PC-9 (cell line): ENCODE measurements around the gene RSF1. TPM values are rescaled to one million over a fixed set of nuclear protein-coding genes. Genes with fewer than 3 reads are reported as not detected.

ENCODE experiments used
- BruUV-seq: library from RNA; stranded (reverse); fragments of 400-500 nt; replicated peaks from 2 replicates; lab custom pipeline; 2021; lab: Mats Ljungman, UMichigan
- CTCF ChIA-PET: fragments of 300-600 bp; sonication (Branson Sonifier 250); formaldehyde crosslinking; loops from one replicate; lab custom pipeline; 2022; ENCODE audit warnings: antibody characterized with exemption; lab: Charles Lee
- POLR2A ChIA-PET: fragments of 300-600 bp; sonication (Branson Sonifier 250); formaldehyde crosslinking; loops from one replicate; lab custom pipeline; 2022; ENCODE audit warnings: antibody characterized with exemption; ENCODE audit not compliant: unreplicated experiment; lab: Charles Lee
- DNase-seq, 2 experiments: peaks; one replicate each; pipeline versions ENCODE4 v3.0.0 to v3.0.0-alpha.2; 2015 to 2022; ENCODE audit warnings: mixed read lengths in 1 of 2
- H2AFZ ChIP-seq: fragments of 200-600 bp; sonication (generic); 2 replicates; pipeline ENCODE4 v1.8.1; 2017; ENCODE audit warnings: antibody characterized with exemption
- H3F3A ChIP-seq: fragments of 200-600 bp; sonication (generic); 2 replicates; pipeline ENCODE4 v1.8.1; 2017; ENCODE audit warnings: antibody characterized with exemption, mild to moderate bottlenecking, low read depth; ENCODE audit not compliant: insufficient read depth
- H3K27ac ChIP-seq: fragments of 200-600 bp; sonication (generic); 2 replicates; pipeline ENCODE4 v1.6.1; 2016; ENCODE audit warnings: mixed run types
- H3K27me3 ChIP-seq: fragments of 200-600 bp; sonication (generic); 2 replicates; pipeline ENCODE4 v1.6.1; 2016; ENCODE audit warnings: low read depth, mixed run types; ENCODE audit not compliant: insufficient read depth
- H3K36me3 ChIP-seq: fragments of 200-600 bp; sonication (generic); 2 replicates; pipeline ENCODE4 v1.6.1; 2016; ENCODE audit warnings: low read depth, mixed run types
- H3K4me1 ChIP-seq: fragments of 200-600 bp; sonication (generic); replicated peaks from 2 replicates; pipeline ENCODE4 v1.6.1; 2016; ENCODE audit warnings: mixed run types; ENCODE audit not compliant: insufficient read depth
- H3K4me2 ChIP-seq: fragments of 200-600 bp; sonication (generic); 2 replicates; pipeline ENCODE4 v1.6.1; 2017; ENCODE audit warnings: mixed run types
- H3K4me3 ChIP-seq: fragments of 200-600 bp; sonication (generic); 2 replicates; pipeline ENCODE4 v1.6.1; 2016; ENCODE audit warnings: mixed run types
- H3K79me2 ChIP-seq: fragments of 200-600 bp; sonication (generic); 2 replicates; pipeline ENCODE4 v1.6.1; 2017; ENCODE audit warnings: low read depth, mixed run types
- H3K9me2 ChIP-seq: fragments of 200-600 bp; sonication (generic); 2 replicates; pipeline ENCODE4 v1.8.1; 2017; ENCODE audit warnings: mild to moderate bottlenecking; ENCODE audit not compliant: insufficient read depth
- H3K9me3 ChIP-seq: fragments of 200-600 bp; sonication (generic); 2 replicates; pipeline ENCODE4 v1.8.1; 2016; ENCODE audit warnings: low read depth; ENCODE audit not compliant: insufficient read depth
- H4K20me1 ChIP-seq: fragments of 200-600 bp; sonication (generic); 2 replicates; pipeline ENCODE4 v1.8.1; 2017; ENCODE audit not compliant: insufficient read depth
- CTCF ChIP-seq: fragments of 200-600 bp; sonication (generic); conservative IDR thresholded peaks from 2 replicates; pipeline ENCODE4 v1.6.1; 2017; ENCODE audit warnings: mixed run types, antibody characterized with exemption, mild to moderate bottlenecking, moderate library complexity
- EZH2 ChIP-seq: fragments of 200-600 bp; sonication (generic); IDR thresholded peaks from 2 replicates; pipeline ENCODE4 v1.8.0; 2017; ENCODE audit warnings: antibody characterized with exemption, low read depth
- intact Hi-C: fragments of 100-400 bp; cut with micrococcal nuclease; formaldehyde crosslinking; loops from one replicate; pipeline ENCODE4 v1.10.0; 2022; ENCODE audit not compliant: unreplicated experiment
- total RNA-seq: library from RNA; stranded (reverse); gene quantifications from 2 replicates; pipeline ENCODE4 v1.2.3, GENCODE V29; 2021

Gene RSF1
- total RNA-seq, 1 experiment from 2014 or later: 110 TPM

GRCh38 chr11:77647654-77648305 is 172.7 kb downstream of the RSF1 start:
- no peak for DNase-seq
- no peak overlapping the region for H2AFZ ChIP-seq
- H3K27ac ChIP-seq: no peak overlapping the region
- H3K4me2 ChIP-seq: no peak overlapping the region
- no peaks in the 10 kb centered on the region for H3K9me3 ChIP-seq
- POLR2A ChIA-PET: no interaction called here
- H3K27me3 ChIP-seq: no peaks in the 10 kb centered on the region
- no peaks in the 10 kb centered on the region for H3F3A ChIP-seq
- no peaks in the 10 kb centered on the region for H3K79me2 ChIP-seq
- CTCF ChIA-PET: no interaction called here
- no peak overlapping the region for H3K4me3 ChIP-seq
- no TSS peak for BruUV-seq
- no peaks in the 10 kb centered on the region for H3K36me3 ChIP-seq
- H4K20me1 ChIP-seq: no peaks in the 10 kb centered on the region
- intact Hi-C loops: no loop called here
- H3K9me2 ChIP-seq: no peaks in the 10 kb centered on the region
- TF ChIP-seq CTCF (no peak), EZH2 (no peak)
- H3K4me1 ChIP-seq: peaks cover 7% of the 10 kb centered on the region; the same call in 1 of the 2 replicates

- Histone ChIP-seq H4K20me1 (no peaks in the 10 kb centered on the region), H3K9me2 (no peaks in the 10 kb centered on the region), H2AFZ (peak overlapping the region; percentile 72; the same call in 1 of the 2 replicates), H3K27ac (no peak overlapping the region), H3K27me3 (no peaks in the 10 kb centered on the region), H3K4me2 (no peak overlapping the region), H3K9me3 (0 out of 2 replicates have a peak, but pooled peaks cover 4% of the 10 kb centered on the region), H3K36me3 (no peaks in the 10 kb centered on the region), H3K4me1 (peaks cover 7% of the 10 kb centered on the region; the same call in 1 of the 2 replicates), H3F3A (0 out of 2 replicates have a peak, but pooled peaks cover 4% of the 10 kb centered on the region), H3K79me2 (no peaks in the 10 kb centered on the region), H3K4me3 (no peak overlapping the region)
- ChIA-PET CTCF (no interaction called here), POLR2A (no interaction called here)
- DNase-seq: no peak
- TF ChIP-seq EZH2 (no peak), CTCF (no peak)
- intact Hi-C loops: no loop called here
- no TSS peak for BruUV-seq
Measured at GRCh38 chr11:77644887-77645286, 175.6 kb downstream of the RSF1 start.

GRCh38 chr11:77642228-77642627 is 178.3 kb downstream of the RSF1 start:
- no peak for TF ChIP-seq CTCF
- TF ChIP-seq EZH2: no peak
- ChIA-PET CTCF (no interaction called here), POLR2A (no interaction called here)
- no peaks in the 10 kb centered on the region for H3K9me2 ChIP-seq
- H3K9me3 ChIP-seq: 0 out of 2 replicates have a peak, but pooled peaks cover 4% of the 10 kb centered on the region
- H3F3A ChIP-seq: 0 out of 2 replicates have a peak, but pooled peaks cover 4% of the 10 kb centered on the region
- DNase-seq: no peak
- 0 out of 2 replicates have a peak overlapping the region, but pooled peaks have one; percentile 18 for H2AFZ ChIP-seq
- BruUV-seq: no TSS peak
- intact Hi-C loops: no loop called here
- H4K20me1 ChIP-seq: no peaks in the 10 kb centered on the region
- peaks cover 12% of the 10 kb centered on the region for H3K79me2 ChIP-seq
- no peak overlapping the region for H3K4me3 ChIP-seq
- H3K27ac ChIP-seq: no peak overlapping the region
- H3K4me2 ChIP-seq: no peak overlapping the region
- H3K36me3 ChIP-seq: no peaks in the 10 kb centered on the region
- H3K27me3 ChIP-seq: no peaks in the 10 kb centered on the region
- peaks cover 13% of the 10 kb centered on the region for H3K4me1 ChIP-seq
